GM12892 (cell line): Measurements from ENCODE around the gene RASA2.

Experiments used
- POLR2A ChIP-seq: IDR thresholded peaks from 2 replicates; pipeline ENCODE4 v1.6.1; 2011; ENCODE audit warnings: low read depth, low read length, control low read depth
- POLR2AphosphoS5 ChIP-seq: IDR thresholded peaks from 2 replicates; pipeline ENCODE4 v1.6.1; 2011; ENCODE audit warnings: low read depth, low read length, control low read depth
- TAF1 ChIP-seq: IDR thresholded peaks from 2 replicates; pipeline ENCODE4 v1.6.1; 2011; ENCODE audit warnings: low read depth, mild to moderate bottlenecking, control low read depth, low read length, borderline replicate concordance

GRCh38 chr3:141600331-141600730, 113.5 kb downstream of the RASA2 start:
- TF ChIP-seq POLR2A (no peak), POLR2AphosphoS5 (no peak), TAF1 (no peak)
